GM13976 (cell line): Measurements from ENCODE around the gene MYO1D.

Source experiments
- DNase-seq: peaks from one replicate; pipeline ENCODE4 v3.0.0; 2012; ENCODE audit warnings: low spot score
- in situ Hi-C: fragments of 300-500 bp; cut with MboI; formaldehyde crosslinking; loops from one replicate; pipeline ENCODE4 v1.12.0; 2022; ENCODE audit warnings: low sequenced_read_pairs, mixed read lengths, inconsistent platforms; ENCODE audit not compliant: unreplicated experiment
- TF ChIP-seq, protein P1 (sequence below): IDR thresholded peaks from 2 replicates; pipeline ENCODE4 v1.5.1; 2012; ENCODE audit warnings: borderline replicate concordance, mild to moderate bottlenecking; ENCODE audit not compliant: insufficient read depth; ENCODE audit errors: extremely low read depth, missing control alignments, control extremely low read depth

MYO1D gene

DNA sequence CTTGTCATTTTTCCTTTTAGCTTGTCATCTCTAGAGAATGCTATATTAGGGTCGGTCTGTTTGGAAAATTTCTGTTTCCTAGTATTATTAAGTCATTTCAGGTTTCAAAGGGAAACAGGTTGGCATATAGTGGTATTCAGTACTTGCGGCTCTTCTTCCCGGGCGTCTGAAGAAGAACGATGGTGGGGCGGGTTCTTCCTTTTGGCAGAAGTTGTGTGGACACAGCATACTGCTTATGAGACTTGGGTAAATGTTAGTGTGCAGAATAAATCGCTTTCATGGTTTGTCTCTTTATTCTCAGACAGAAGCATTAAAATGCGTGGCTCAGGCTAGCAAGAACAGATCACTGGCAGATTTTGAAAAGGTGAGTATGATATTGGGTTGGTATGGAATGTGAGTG, 399.7 kb downstream of the MYO1D start:
- in situ Hi-C loops = no loop called here
- TF ChIP-seq, protein P1, sequence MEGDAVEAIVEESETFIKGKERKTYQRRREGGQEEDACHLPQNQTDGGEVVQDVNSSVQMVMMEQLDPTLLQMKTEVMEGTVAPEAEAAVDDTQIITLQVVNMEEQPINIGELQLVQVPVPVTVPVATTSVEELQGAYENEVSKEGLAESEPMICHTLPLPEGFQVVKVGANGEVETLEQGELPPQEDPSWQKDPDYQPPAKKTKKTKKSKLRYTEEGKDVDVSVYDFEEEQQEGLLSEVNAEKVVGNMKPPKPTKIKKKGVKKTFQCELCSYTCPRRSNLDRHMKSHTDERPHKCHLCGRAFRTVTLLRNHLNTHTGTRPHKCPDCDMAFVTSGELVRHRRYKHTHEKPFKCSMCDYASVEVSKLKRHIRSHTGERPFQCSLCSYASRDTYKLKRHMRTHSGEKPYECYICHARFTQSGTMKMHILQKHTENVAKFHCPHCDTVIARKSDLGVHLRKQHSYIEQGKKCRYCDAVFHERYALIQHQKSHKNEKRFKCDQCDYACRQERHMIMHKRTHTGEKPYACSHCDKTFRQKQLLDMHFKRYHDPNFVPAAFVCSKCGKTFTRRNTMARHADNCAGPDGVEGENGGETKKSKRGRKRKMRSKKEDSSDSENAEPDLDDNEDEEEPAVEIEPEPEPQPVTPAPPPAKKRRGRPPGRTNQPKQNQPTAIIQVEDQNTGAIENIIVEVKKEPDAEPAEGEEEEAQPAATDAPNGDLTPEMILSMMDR = no peak

DNA sequence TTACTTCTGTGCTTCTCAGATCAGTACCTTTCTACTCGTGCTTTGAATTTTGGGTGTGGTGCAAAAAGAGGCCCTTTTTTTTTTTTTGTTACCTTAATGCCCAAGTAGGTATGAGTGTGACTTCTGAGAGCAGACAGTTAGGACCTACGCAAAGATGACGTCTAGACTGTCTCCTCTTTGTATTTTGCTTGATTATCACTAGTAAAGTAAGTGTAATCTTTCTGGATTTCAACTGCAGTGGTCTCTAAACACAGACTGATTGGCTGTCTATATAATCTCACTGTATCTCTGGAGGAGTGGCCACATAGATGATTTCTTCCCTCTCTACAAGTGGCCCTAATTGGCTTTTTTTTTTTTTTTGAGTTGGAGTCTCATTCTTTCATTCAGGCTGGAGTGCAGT, 401.7 kb downstream of the MYO1D start:
- TF ChIP-seq, protein P1 = no peak
- no peak for DNase-seq
- in situ Hi-C loops = no loop called here

More for the DNA sequence above, 399.7 kb downstream of the MYO1D start:
- no peak for DNase-seq

DNA sequence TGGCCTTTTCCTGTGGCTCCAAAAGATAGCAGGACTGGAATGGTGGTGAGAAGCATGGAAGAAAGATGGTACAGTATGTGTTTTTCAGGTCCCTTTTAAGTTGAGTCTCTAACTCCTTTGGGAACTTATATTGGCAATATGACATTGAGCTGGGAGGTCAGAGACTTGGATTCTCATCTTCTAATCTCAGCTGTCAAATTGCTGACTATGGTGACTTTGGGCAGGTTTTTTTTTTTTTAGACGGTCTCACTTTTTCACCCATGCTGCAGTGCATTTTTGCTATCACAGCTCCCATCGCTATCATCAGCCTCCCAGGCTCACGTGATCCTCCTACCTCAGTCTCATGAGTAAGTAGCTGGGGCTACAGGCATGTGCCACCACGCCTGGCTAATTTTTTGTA, 405.3 kb downstream of the MYO1D start:
- TF ChIP-seq, protein P1 = no peak
- in situ Hi-C loops = loop anchor here (25.0 kb wide), 1 partner anchor 441 kb away; no protein-coding TSS in a partner anchor
- DNase-seq = no peak

DNA sequence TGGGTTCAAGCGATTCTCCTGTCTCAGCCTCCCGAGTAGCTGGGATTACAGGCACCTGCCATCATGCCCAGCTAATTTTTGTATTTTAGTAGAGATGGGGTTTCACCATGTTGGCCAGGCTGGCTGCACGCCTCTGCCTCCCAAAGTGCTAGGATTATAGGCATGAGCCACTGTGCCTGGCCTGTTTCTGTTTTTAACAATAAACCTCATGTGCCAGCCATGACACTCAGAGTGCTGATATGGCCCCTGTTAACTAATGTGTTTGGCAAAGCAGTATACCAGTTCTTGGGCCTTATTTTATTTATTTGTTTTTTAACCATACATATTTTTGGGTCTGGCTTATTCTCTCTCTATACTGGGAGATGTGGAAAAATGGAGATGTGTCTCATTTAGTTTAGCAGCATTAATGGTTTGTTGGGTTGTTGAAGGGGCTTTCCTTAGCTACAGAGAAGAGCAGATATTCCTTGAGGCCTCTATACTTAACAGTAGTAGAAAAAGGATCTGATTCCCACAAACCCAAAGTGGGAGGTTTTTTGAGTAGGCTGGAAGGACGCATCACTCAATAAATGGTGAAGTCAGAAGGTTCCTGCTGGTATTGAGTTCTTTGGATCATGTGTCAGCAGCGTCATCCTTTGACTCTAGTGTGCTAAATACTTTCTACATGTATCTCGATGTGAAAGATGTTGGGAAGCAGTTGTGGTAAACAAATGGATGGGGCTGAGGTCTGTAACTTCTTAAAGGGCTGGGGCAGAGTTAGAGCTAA, 406.3 kb downstream of the MYO1D start:
- in situ Hi-C loops = loop anchor here (25.0 kb wide), 1 partner anchor 442 kb away; no protein-coding TSS in a partner anchor
- TF ChIP-seq, protein P1 = no peak
- DNase-seq = no peak

DNA sequence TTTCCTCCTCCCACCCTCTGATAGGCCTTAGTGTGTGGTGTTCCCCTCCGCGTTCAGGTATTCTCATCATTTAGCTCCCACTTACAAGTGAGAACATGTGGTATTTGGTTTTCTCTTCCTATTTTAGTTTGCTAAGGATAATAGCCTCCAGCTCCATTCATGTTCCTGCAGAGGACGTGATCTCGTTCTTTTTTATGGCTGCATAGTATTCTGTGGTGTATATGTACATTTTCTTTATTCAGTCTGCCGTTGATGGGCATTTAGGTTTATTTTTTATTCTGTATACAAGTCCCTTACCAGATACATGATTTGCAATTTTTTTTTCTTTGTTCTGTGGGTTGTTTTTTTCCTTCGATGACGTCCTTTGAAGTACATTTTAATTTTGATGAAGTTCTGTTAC, 409.0 kb downstream of the MYO1D start:
- TF ChIP-seq, protein P1 = no peak
- in situ Hi-C loops = loop anchor here (25.0 kb wide), 1 partner anchor 444 kb away; no protein-coding TSS in a partner anchor

DNA sequence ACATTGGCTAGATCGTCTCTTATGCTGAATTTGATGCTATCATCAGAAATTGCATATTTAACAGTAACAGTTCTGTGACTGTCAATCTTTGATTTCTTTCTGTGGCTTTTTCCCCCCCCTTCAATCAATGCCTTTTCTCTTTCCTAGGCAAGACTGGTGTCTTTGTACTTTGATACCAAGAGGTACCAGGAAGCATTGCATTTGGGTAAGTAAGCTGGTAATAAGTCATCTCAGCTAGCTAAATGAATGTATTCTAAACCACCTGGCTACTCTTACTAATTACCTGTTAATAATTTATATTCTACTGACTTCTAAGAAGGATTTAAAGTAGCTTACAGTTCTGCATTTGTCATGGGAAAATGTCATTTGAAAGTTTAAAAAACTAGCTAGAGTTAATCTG, 412.6 kb downstream of the MYO1D start:
- TF ChIP-seq, protein P1 = no peak
- in situ Hi-C loops = loop anchor here (25.0 kb wide), 1 partner anchor 448 kb away; no protein-coding TSS in a partner anchor
- no peak for DNase-seq

More for the DNA sequence above, 409.0 kb downstream of the MYO1D start:
- no peak for DNase-seq
